CMK (cell line): Measurements from ENCODE around the gene SMG6.

ENCODE experiments used
- DNase-seq: peaks from one replicate; pipeline ENCODE4 v3.0.0-alpha.2; 2010; ENCODE audit warnings: low read depth

The SMG6 gene

DNA sequence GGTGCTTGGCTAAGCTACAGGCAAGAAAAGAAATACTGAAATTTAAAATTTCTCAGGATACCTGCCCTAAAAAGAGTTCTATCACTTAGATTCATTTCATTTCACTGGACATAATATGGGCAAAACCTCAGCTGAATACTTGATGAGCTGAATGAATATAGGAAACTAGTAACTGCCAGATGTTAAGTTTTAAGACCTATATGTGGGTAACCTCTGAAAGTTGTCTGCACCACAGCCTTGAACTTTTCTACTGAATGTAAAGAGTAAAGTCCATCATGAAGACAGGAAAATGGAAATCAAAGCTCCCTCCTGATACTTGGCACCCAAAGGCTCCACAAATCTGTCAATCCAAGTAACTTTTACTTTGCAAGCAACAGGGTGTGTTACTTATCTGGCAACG lies 197.9 kb downstream of the SMG6 start:
- DNase-seq, result no peak

DNA sequence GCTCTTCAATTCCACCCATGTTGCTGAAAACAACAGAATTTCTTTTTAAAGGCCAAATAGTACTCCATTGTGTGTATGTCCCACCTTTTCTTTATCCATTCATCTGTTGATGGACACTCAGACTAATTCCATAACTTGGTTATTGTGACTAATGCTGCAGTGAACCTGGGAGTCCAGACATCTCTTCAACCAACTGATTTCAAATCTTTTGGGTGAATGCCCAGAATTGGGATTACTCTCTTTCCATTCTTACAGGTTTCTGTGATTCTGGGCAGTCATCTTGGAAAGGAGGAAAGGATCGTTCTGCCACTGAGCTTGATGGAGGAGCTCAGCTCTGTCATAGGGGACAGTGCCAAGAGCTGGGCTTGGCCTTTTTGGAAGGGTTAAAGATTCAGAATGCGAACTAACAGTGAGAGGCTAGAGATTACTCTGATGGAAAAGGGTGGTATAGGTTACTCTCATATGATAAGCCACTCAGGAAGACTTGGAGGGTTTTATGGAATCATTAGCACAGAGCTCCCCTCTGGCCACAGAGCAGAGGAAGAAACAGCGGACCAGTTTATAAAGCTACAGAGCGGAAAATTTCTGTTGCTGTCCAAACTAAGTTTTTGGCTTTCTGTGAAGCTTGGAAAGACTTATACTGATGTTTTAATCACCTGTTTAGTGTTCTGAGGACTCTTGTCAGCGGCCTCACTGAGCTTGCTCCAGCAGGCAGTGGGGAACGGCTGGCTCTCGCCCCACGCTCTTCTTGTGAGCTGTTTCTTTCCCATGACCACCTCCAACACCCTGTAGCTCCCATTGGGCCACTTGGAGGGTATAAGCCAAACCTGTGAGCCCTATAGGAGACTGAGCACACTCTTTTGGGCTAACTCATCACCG lies 200.4 kb downstream of the SMG6 start:
- DNase-seq, result no peak

DNA sequence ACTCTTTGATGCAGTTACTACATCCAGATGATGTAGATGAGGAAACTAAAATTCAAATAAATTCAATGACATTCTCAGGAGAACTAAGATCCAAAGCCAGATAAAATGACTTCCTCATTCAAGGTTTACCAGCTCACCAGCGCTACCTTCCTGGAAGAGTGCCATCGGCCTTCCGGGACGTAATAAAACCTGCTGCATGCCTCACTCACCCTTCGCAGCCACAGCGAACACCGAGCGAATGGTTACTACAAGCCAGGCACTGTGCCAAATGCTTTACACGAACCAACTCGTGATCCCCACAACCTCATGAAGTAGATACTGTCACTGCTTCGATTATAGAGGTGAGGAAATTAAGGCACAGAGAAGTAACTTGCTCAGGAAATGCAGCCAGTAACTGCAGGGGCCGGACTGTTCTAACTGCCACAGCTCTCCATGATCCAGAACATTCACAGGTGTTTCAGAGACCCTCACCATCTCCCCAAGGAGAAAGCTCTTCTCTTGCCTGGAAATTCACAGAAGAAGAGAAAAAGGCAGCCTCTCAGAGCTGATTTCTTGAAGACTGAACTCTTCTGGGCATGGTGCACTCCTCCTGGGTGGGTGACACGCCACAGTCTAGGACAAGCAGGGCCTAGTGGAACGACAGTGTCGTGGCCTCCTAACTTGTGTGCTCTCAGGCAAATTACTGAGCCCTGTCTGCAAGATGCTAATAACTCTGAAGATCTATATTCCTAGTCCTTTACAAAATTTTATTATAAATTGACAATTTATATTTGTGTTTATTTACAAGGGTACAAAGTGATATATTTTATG lies 201.9 kb downstream of the SMG6 start:
- no peak for DNase-seq

DNA sequence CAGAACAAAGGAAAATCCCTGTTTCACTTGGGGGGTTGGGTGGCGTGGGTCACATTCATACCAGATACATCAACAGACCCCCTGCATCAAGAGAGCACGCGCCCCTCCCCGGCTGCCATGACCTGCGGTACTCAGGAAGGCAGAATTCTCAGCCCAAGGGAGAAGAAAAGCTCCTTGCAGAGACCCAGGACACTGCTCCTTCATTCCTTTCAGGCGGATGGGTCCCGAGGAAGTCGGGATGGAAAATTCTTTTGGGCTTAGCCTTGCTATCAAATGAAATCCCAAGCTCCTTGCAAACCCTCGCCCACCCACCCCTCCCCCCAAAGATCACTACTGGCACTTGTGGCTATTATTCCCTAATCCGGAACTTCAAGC lies 208.1 kb downstream of the SMG6 start:
- DNase-seq, result no peak

DNA sequence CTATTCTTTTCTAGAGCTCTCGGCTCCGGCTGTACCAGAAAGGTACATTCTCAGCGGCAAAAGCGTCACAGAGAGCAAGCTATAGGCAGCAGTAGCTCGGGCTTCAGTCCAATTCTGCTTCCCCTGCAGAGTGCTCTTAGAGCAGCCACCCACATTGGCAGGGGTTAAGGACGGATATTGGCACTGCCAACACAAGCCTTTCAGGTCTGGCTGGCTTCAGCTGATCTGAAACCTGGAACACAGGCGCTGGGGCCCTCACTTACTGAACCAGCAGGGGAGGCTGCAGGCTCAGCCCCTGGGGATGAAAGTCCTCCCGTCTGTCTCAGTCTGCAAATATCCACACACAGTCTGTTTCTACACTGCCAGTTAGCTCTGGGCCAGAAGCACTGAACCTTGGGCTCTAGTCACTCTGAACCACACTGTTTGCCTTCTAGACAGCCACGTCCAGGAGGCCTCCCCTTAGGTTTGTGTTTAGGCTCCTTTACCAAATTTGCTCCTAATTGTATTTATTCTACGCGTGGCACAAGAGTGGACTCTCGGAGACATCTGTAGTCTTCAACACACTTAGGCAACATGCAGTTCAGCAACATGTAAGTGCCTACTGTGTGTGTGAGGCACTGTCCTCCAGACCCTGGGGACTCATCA lies 208.6 kb downstream of the SMG6 start:
- DNase-seq, result no peak

DNA sequence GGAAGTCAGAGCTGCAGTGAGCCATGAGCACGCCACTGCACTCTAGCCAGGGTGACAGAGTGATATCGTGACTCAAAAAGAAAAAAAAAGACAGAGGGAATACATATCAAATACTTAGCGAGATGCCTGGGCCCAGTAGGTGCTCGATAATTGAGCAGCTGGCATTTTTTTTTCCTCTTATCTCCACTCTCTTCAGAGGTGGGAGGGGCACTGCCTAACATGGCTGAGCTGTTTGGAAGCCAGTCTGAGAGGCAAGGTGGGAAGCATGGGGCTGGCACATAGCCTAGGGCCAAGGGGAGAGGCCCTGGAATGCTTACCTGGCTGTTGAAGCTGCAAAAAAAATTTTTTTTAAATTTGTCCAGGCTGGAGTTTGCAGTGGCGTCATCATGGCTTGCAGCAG lies 210.2 kb downstream of the SMG6 start:
- no peak for DNase-seq

DNA sequence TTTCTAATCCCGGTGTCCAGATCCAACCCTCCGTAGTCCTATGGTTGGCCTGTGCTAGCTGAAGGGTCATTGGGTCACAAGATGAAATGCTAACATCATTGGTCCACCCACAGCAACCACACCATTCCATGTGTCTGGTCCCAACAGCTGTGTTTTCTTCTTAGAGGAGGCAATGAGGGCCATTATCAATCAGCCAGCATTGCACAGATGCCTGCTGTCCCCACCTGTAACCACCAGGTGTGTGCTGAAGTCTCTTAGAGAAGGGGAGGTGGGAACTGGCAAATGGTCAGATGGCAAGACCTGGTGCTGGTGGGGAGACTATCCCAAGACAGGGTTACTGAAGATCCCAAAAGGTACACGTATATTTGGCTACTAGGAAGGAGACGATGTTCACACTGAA lies 211.3 kb downstream of the SMG6 start:
- DNase-seq, result no peak

DNA sequence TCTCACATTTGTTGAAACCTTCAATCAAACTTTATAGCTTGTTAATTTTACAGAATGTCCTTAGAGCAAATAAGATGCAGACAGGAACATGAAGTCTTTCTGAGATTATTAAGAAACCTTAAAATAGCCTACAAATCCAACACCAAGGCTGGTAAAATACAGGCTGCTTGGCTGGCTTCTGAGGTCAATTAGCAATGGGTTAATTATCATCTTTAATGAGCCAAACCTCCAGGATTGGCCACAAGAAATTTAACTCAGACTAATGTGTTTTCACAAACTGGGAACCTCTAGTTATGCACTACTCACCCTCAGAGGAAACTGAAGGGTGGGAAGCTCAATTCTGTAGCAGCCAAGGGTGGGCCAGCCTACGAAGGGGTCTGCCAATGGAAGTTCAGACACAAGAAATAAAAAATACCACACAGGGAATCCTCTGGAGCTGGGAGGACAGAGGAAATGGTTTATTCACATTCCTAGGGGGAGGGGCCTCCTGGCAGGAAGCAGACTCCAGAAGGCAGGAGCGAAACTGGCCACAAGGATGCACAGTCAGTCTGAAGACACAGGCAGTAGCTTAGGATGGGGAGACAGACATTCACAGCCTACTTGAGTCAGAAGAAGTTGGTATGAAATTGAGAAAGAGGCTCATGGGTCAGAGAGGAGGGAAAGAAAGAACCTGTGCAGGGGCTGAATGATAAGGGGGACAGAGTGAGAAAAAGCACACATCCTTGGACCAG lies 212.6 kb downstream of the SMG6 start:
- no peak for DNase-seq

DNA sequence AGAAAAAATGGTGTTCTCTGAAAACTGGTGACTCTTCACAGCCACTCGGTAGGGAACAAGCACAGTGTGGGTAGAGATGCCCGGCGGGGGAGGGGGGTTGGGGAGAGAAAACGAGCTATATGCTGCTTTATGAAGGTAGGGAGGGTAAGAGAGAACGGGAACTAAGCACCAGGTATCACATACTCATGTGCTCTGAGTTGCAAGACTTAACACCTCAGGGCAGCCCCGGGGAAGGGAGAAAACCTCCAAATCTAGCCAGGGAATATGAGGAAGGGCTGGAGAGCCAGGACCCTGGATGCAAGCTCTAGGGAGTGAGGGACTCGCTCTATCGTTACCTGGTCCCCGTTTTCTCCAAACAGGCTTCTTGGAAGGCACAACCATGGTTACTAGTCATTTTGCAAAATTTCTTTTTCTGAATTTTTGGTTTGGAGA lies 213.4 kb downstream of the SMG6 start:
- DNase-seq, result no peak

DNA sequence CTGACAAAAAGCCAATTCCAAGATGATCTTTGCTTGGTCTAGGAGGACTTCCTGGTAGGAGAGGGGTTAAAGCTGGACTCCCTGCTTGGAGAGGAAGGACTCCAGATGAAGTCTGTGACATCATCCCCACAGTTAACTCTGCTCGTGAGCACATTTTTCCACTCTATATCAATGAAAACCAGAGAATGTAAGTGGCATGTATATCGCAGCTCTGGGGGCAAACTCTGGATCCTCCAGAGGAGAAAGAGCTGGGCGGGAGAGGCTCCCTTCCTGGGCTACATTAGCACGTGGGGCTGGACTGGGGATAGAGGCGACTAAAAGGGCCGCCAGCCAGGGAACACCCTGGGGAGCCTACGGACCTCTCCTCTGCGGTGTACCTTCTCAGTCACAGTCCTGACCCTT lies 214.6 kb downstream of the SMG6 start:
- DNase-seq, result no peak

DNA sequence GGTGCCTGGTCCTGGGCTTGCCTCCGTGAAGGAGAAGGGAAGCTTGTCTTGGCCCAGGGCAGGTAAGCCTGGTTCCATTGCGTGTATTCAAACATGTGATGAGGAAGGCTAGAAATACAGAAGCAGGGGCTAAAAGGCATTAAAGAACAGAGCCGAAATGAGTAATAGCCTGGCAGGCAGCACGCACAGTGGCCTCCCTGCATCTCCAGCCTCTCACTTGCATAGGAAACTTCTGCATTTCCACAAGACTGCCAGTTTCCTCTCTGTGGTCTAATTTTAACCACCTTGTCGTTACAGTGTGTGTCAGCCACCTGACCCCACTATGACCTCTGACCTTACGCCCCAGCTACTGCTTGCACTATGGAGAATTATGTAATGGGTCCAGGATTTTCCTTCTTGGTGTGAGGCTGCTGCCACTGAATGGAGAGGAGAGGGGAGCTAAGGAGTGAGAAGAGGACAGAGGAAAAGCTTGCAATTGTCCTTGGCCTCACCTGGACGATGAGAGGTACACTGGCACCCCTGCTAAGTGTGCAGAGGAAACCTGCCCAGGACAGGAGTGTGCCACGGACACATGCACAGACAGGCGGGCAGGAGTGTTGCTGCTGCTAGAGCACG lies 215.9 kb downstream of the SMG6 start:
- no peak for DNase-seq

DNA sequence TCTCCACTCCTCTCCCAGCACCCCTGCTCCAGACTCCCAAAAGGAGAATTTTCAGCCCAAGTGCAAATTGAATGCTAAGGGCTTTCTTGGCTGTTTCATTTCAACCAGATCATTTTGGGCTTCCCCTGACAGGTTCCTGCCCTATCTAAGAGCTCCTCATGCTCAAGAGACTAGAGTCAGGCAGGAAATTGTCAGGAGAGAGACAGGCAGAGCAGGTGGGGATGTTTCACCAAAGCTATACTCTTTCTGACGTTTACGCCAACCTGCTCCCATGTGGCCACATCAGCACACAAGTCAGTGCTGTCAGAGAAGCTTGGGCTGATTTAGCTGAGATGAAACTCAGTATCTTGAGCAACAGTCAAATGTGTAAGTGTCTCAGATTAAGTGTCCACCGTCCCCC lies 217.3 kb downstream of the SMG6 start:
- no peak for DNase-seq

DNA sequence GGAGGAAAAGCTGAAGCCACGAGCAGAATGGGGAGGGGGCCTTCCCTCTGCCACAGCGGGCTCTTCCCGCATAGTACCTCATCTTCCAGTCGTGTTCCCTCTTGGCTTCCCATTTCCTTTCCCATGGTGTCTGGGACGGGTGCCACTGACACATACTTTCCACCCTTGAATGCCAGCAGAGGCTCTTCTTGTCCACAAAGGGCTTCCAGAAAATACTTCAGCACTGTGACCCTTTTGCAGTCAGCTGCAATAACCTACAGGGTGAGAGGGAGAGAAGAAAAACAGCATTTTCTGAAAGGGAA lies 218.0 kb downstream of the SMG6 start:
- DNase-seq, result no peak

DNA sequence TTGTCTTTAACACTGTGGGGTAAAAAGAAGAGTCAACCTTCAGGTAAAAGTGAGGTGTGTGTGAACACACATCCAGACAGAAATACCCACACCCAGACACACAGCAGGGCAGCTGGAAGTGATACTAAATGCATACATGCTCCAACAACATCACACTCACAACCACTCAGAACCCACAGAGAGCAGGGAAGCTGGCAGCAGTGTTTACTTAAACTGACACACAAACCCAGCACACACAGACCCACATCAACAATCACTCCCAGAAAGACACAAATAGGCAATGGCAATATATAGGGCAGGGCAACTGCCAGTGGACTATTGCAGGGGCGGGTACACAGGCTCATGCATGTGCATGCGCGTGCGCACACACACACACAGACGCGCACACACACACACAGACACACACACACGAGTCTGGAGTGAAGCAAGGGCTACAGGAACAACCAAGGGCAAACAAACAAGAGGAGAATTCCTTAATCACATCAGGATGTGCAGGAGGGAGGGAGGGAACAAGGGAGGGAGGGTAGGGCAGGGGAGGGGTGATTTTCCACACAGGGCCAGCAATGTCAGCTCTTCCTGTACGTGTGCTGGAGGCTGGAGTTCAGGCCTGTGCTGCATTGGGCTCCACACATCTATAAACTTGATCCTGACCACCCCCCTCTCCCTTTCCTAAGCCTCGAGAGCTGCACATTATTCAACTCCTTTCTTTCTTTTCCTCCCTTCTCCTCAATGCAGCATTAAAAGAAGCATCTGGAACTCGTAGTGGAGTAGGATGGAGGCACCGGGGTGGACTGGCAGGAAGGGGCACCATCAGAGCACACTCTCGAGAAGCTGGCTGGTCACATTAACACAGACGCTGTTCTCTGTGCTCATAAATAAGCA lies 218.6 kb downstream of the SMG6 start:
- DNase-seq, result no peak

DNA sequence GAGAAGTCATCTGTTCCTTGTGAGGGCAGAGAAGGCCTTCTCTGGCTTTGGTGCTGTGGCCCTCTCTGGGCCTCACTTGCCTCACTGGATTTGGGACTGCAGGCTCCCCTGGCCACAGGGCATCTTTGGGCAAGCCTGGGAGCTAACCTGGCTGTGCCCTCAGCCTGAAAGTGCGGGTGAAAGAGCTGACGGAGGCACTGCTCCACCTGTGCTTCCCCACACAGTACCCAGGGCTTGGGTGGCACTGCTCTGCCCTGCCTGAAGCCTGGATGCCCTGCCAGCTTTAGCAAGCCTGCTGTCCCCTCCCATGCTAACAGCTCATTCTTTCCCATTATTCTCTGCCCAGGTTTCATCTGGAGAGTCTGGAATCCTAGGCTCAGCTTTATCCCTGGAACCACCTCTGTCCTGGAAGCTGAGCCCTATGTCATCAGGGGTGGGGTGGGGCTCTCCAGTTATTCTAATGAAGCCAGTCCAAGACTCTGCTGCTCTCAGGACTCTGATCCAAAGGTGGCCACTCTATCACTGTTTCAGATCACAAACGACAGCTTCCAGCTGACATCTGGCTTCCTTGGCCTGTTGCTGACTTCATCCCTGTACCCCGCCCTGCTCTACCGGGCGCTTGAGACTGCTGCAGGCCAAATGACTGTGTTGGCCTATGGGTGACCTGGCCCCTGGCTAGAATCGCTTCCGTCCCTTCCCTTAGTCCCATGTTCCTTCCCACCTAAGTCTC lies 219.4 kb downstream of the SMG6 start:
- DNase-seq, result no peak

DNA sequence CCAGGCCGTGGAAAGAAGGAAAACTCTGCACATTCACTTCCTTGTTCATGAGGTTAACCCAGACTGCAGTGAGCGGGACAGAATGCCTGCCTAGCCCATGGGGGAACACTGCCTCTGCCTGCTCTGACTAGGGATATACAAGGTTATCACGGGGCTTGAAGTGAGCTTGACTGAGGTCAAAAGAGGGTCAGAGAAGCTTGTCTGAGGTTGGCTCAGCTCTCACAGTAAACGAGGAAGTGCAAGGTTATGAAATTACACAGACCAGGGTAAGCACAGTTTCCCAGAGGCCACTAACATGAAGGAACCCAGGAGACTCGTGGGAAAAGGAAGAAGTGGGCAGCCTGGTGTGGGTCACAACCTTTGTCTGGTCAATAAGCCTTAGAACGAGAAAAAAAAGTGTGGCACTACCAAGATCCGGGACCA lies 220.0 kb downstream of the SMG6 start:
- no peak for DNase-seq

DNA sequence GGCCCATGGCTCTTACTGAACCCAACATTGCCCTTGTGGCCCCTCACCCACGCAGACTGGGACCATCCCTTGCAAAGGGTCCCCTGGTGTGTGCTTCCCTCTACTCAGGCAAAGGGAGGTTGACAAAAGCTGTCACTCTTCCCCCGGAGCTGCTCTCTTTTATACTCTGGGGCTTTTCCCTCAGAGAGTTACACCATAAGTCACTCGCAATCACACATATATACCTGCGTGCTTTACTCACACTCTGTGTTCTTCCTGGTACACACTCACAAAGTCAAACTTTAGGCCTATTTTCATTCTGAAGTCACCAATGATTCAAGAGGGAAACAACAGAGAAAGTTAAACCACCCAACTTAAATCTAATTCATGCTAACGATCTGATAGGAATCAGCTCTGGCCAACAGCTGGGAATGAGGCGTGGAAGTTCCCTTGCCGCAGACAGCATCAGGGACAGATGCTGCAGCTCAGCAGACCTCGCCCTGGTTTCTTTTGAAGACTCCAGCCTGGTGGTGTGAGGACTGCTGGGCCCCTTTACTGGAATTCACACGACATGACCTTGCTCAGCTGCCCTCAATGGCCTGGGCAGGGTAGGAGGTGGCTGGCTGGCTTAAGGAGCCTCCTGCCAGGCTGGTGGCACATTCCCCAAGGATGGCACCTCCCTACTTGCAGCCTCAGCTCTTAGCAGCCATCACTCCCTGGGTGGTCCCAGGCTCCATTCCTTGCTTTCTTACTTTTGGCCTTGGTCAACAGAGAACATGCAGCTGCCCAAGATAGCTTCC lies 221.4 kb downstream of the SMG6 start:
- DNase-seq, result no peak

DNA sequence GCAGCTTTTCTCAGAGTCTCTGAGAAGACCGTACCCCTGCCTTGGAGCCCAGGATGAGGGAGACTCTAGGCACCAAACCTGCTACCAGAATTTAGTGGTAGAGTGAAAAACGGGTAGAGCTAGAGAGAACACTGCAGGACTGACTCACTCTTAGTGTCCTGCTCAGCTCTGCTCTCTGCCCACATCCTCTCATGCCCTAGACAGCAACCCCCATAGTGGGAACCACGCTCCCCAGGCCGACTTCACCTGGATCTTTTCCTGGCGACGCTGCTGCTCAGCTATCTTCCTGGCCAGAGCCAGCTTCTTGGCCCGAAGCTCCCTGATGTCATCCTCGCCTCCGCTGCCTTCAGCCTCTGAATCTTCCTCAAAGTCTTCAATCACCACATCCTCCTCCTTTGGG lies 222.0 kb downstream of the SMG6 start:
- DNase-seq, result no peak

DNA sequence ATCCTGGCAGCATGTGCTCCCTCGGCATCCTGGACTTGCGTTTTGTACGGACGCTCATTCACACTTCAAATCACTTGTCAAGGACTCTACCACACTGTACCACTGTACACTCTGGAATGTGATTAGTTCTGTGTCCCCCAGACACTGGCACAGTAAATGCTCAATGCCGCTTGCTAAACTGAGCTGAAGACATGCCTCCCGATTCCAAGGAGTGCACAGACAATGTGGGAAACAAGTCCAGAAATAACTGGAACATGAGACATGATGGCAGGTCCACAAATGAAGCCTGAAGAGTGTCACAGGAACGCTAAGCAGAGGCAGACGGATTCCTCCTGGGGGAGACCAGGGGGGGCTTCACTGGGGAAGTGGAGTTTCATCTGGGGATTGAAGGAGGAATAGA lies 226.5 kb downstream of the SMG6 start:
- no peak for DNase-seq
